Gastrocnemius medialis (tissue), 4 donors: ENCODE results near the gene LRRN2.

ENCODE experiments used
- CTCF ChIP-seq, 5 experiments: fragments of 450-650 bp in 3 of 5; fragments of 200-600 bp in 2 of 5; sonication (generic) in 2 of 5; IDR thresholded peaks in 4 of 5; conservative IDR thresholded peaks in 1 of 5; 1 replicate in 4 of 5; 2 replicates in 1 of 5; pipeline ENCODE4 v1.5.1; 2016 to 2019; ENCODE audit warnings: antibody characterized with exemption in 5 of 5, mild to moderate bottlenecking in 3 of 5, moderate library complexity in 3 of 5
- POLR2A ChIP-seq, 2 donors: fragments of 450-650 bp; IDR thresholded peaks; one replicate each; pipeline ENCODE4 v1.6.1; 2017; ENCODE audit warnings: antibody characterized with exemption in 2 of 2, mild to moderate bottlenecking in 2 of 2, moderate library complexity in 2 of 2

GRCh38 chr1:204600203-204600602 lies 85.3 kb downstream of the LRRN2 start:
- TF ChIP-seq CTCF (IDR thresholded peaks at IDR 0.05 in 4 of 5, conservative IDR thresholded peaks at IDR 0.05 in 1 of 5) (no peak), POLR2A (IDR thresholded peaks at IDR 0.05) (no peak)
